SH-SY5Y (cell line): ENCODE data around the gene ASIC4.

Experiments used
- GATA2 ChIP-seq: IDR thresholded peaks from 2 replicates; pipeline ENCODE4 v1.6.1; 2011; ENCODE audit warnings: mild to moderate bottlenecking, low read depth, low read length
- GATA3 ChIP-seq: IDR thresholded peaks from 2 replicates; pipeline ENCODE4 v1.6.1; 2011; ENCODE audit warnings: low read depth, mild to moderate bottlenecking, low read length, moderate library complexity

DNA sequence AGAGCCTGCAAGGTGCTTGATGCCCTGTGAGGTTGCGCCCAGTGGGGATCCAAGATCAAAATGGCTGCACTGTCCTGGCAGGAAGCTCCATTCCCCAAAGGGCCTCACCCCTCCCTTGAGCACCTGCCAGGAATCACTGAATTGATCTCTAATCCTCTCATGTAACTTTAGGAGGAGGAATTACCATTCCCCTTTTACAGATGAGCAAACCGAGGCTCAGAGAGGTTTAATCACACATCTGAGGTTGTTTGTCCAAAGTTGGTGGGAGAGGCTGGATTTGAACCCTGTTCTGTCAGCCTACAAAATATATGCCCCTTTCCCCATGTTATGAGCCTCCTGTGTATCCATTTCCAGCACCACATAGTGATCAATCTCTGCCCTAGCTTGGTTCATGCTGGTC lies 10.5 kb downstream of the ASIC4 start:
- TF ChIP-seq GATA2: no peak
- no peak for TF ChIP-seq GATA3
